Upper lobe of left lung (tissue), 6 donors: Measurements from ENCODE around the gene GSG1L. TPM values are rescaled to one million over a fixed set of nuclear protein-coding genes. Genes with fewer than 3 reads are reported as not detected.

Experiments
- ATAC-seq, 2 donors: fragments of 200-7000 bp; cut with Tn5 transposase; one replicate each; pipeline ENCODE4 v1.9.1; 2022; ENCODE audit warnings: mild to moderate bottlenecking in 2 of 2, moderate library complexity in 2 of 2; ENCODE audit not compliant: low FRiP score in 2 of 2
- DNase-seq, 2 donors: peaks; one replicate each; pipeline ENCODE4 v3.0.0-alpha.2; 2019 to 2020
- H3K27ac ChIP-seq, 4 donors: fragments of 200-600 bp; sonication (generic); one replicate each; pipeline ENCODE4 v1.5.1; 2016 to 2019
- H3K27me3 ChIP-seq, 4 donors: fragments of 200-600 bp; sonication (generic); one replicate each; pipeline ENCODE4 v1.5.1; 2017 to 2019
- H3K36me3 ChIP-seq, 4 donors: fragments of 200-600 bp; sonication (generic); one replicate each; pipeline ENCODE4 v1.5.1; 2016 to 2019
- H3K4me1 ChIP-seq, 4 donors: fragments of 200-600 bp; sonication (generic); one replicate each; pipeline ENCODE4 v1.5.1; 2018 to 2019
- H3K4me3 ChIP-seq, 4 donors: fragments of 200-600 bp; sonication (generic); one replicate each; pipeline ENCODE4 v1.5.1; 2017 to 2019; ENCODE audit warnings: mild to moderate bottlenecking in 2 of 4, moderate library complexity in 1 of 4
- H3K9me3 ChIP-seq, 4 donors: fragments of 200-600 bp; sonication (generic); one replicate each; pipeline ENCODE4 v1.5.1; 2018 to 2019
- CTCF ChIP-seq, 6 experiments: fragments of 450-650 bp in 4 of 6; fragments of 200-600 bp in 2 of 6; sonication (generic) in 2 of 6; IDR thresholded peaks; one replicate each; pipeline ENCODE4 v1.5.1; 2016 to 2019; ENCODE audit warnings: antibody characterized with exemption in 6 of 6
- EP300 ChIP-seq, 4 donors: sonication (generic); formaldehyde crosslinking; IDR thresholded peaks; one replicate each; pipeline ENCODE4 v1.5.1; 2017; ENCODE audit warnings: antibody characterized with exemption in 4 of 4, control low read depth in 2 of 4
- POLR2A ChIP-seq, 4 donors: fragments of 450-650 bp; IDR thresholded peaks; one replicate each; pipeline ENCODE4 v1.5.1; 2016 to 2017; ENCODE audit warnings: antibody characterized with exemption in 4 of 4, mild to moderate bottlenecking in 2 of 4
- POLR2AphosphoS5 ChIP-seq, 2 donors: sonication (generic); formaldehyde crosslinking; IDR thresholded peaks; one replicate each; pipeline ENCODE4 v1.5.1; 2017; ENCODE audit warnings: antibody characterized with exemption in 2 of 2
- WGBS, 2 donors: methylation state at CpG; one replicate each; pipeline ENCODE4 v1.1.5; 2017 to 2018; 5-methylcytosine and 5-hydroxymethylcytosine counted together
- total RNA-seq, 6 donors: library from RNA; depleted of rRNA in 4 of 6; stranded (reverse); fragments of >200 nt in 4 of 6; gene quantifications; one replicate each; pipeline versions ENCODE4 v1.1.0 to v1.2.1, GENCODE V29; 2016 to 2021
- donor health status: DM: no; HTN: no; CAD: no; lungs with moderate emphysema.
- donor health status: DM: no; HTN: yes; CAD: no; lungs with severe emphysema.

Gene GSG1L
- total RNA-seq, 6 donors from 2014 or later = 2.2 TPM; not detected in 5

- Histone ChIP-seq H3K9me3 (peaks cover 0 to 14% (median 14%) of the 10 kb centered on the region in 4 donors), H3K27me3 (no peaks in the 10 kb centered on the region), H3K4me3 (no peak overlapping the region), H3K36me3 (no peaks in the 10 kb centered on the region), H3K27ac (no peak overlapping the region), H3K4me1 (peaks cover 0 to 5% (median 1%) of the 10 kb centered on the region in 4 donors)
- no peak for TF ChIP-seq POLR2AphosphoS5 (IDR thresholded peaks at IDR 0.05)
- no peak for TF ChIP-seq EP300 (IDR thresholded peaks at IDR 0.05)
- no peak for DNase-seq
- 46 to 64% methylated on average over 4 of the region's 4 CpGs for WGBS, 2 donors
- no peak for ATAC-seq
Measured at GRCh38 chr16:27870116-27870798, 193.3 kb downstream of the GSG1L start.

- TF ChIP-seq EP300 (IDR thresholded peaks at IDR 0.05) = no peak
- no peak for TF ChIP-seq POLR2AphosphoS5 (IDR thresholded peaks at IDR 0.05)
- 81 to 97% methylated on average over 1 of the region's 1 CpG for WGBS, 2 donors
Measured at GRCh38 chr16:27869411-27869810, 194.1 kb downstream of the GSG1L start.

GRCh38 chr16:27868180-27868579 is 195.3 kb downstream of the GSG1L start:
- no peak overlapping the region for H3K27ac ChIP-seq
- no peak for TF ChIP-seq POLR2A (IDR thresholded peaks at IDR 0.05)
- no peak for TF ChIP-seq EP300 (IDR thresholded peaks at IDR 0.05)
- no peak for TF ChIP-seq CTCF (IDR thresholded peaks at IDR 0.05)
- TF ChIP-seq POLR2AphosphoS5 (IDR thresholded peaks at IDR 0.05) = no peak
- peaks cover 0 to 12% (median 9%) of the 10 kb centered on the region in 4 donors for H3K9me3 ChIP-seq
- WGBS, 2 donors = 88% methylated on average over 7 of the region's 7 CpGs
- DNase-seq (no peak), ATAC-seq (no peak)
- H3K4me1 ChIP-seq = peaks cover 0 to 5% (median 1%) of the 10 kb centered on the region in 4 donors
- no peaks in the 10 kb centered on the region for H3K27me3 ChIP-seq
- H3K36me3 ChIP-seq = no peaks in the 10 kb centered on the region
- H3K4me3 ChIP-seq = no peak overlapping the region

More at GRCh38 chr16:27869411-27869810, 194.1 kb downstream of the GSG1L start:
- no peak overlapping the region for H3K27ac ChIP-seq
- ATAC-seq (no peak), DNase-seq (no peak)
- no peaks in the 10 kb centered on the region for H3K36me3 ChIP-seq
- peaks cover 0 to 5% (median 1%) of the 10 kb centered on the region in 4 donors for H3K4me1 ChIP-seq
- no peaks in the 10 kb centered on the region for H3K27me3 ChIP-seq
- peaks cover 0 to 11% (median 8%) of the 10 kb centered on the region in 4 donors for H3K9me3 ChIP-seq
- no peak overlapping the region for H3K4me3 ChIP-seq

- H3K4me1 ChIP-seq = peaks cover 0 to 5% (median 1%) of the 10 kb centered on the region in 4 donors
- H3K9me3 ChIP-seq = peaks cover 0 to 18% (median 12%) of the 10 kb centered on the region in 4 donors
- no peak overlapping the region for H3K4me3 ChIP-seq
- WGBS, 2 donors = 35 to 36% methylated on average over 14 to 17 of the region's 19 CpGs
- no peak for TF ChIP-seq EP300 (IDR thresholded peaks at IDR 0.05)
- no peak for TF ChIP-seq POLR2AphosphoS5 (IDR thresholded peaks at IDR 0.05)
- TF ChIP-seq CTCF (IDR thresholded peaks at IDR 0.05) = peak in 5 of 6 experiments; percentile 19 to 51 (median 37)
- TF ChIP-seq POLR2A (IDR thresholded peaks at IDR 0.05) = no peak
- DNase-seq = peak; percentile 57 to 91
- H3K27me3 ChIP-seq = no peaks in the 10 kb centered on the region
- H3K36me3 ChIP-seq = no peaks in the 10 kb centered on the region
- peak; percentile 74 to 80 for ATAC-seq
- H3K27ac ChIP-seq = no peak overlapping the region
Measured at GRCh38 chr16:27867122-27868110, 196.1 kb downstream of the GSG1L start.

GRCh38 chr16:27863377-27863776 is 200.1 kb downstream of the GSG1L start:
- Histone ChIP-seq H3K36me3 (no peaks in the 10 kb centered on the region), H3K27me3 (no peaks in the 10 kb centered on the region), H3K9me3 (peaks cover 0 to 19% (median 12%) of the 10 kb centered on the region in 4 donors), H3K4me3 (no peak overlapping the region), H3K4me1 (peaks cover 0 to 5% (median 1%) of the 10 kb centered on the region in 4 donors), H3K27ac (no peak overlapping the region)
- TF ChIP-seq POLR2A (IDR thresholded peaks at IDR 0.05) (no peak), POLR2AphosphoS5 (IDR thresholded peaks at IDR 0.05) (no peak), CTCF (IDR thresholded peaks at IDR 0.05) (no peak), EP300 (IDR thresholded peaks at IDR 0.05) (no peak)
- no peak for DNase-seq
- ATAC-seq = no peak
- WGBS, 2 donors = 80 to 90% methylated on average over 1 of the region's 1 CpG
